MV-4-11 (cell line): Measurements from ENCODE around the gene MED13L.

Source experiments
- DNase-seq: peaks from one replicate; lab custom pipeline; 2025; lab: John Stamatoyannopoulos, UW

MED13L gene

GRCh38 chr12:116276652-116277466 is 634 bp downstream of the MED13L start:
- DNase-seq = peak; percentile 37

- DNase-seq = no peak
These were observed 2.7 kb downstream of the MED13L start for GRCh38 chr12:116274551-116275375.

GRCh38 chr12:116273813-116274550 is 3.5 kb downstream of the MED13L start:
- no peak for DNase-seq

GRCh38 chr12:116267948-116268347 is 9.5 kb downstream of the MED13L start:
- DNase-seq = no peak

- no peak for DNase-seq
These were observed 10.7 kb downstream of the MED13L start for GRCh38 chr12:116266631-116267349.

- no peak for DNase-seq
These were observed 11.3 kb downstream of the MED13L start for GRCh38 chr12:116266168-116266601.

- DNase-seq = peak; percentile 52
These were observed 11.9 kb downstream of the MED13L start for GRCh38 chr12:116265351-116266147.

GRCh38 chr12:116264525-116265070 is 12.9 kb downstream of the MED13L start:
- DNase-seq = no peak

GRCh38 chr12:116263844-116264243 is 13.6 kb downstream of the MED13L start:
- peak; percentile 29 for DNase-seq

GRCh38 chr12:116263431-116263830 is 14.1 kb downstream of the MED13L start:
- no peak for DNase-seq

GRCh38 chr12:116262741-116263140 is 14.8 kb downstream of the MED13L start:
- no peak for DNase-seq

GRCh38 chr12:116261525-116262100 is 15.9 kb downstream of the MED13L start:
- DNase-seq = no peak

GRCh38 chr12:116259800-116260577 is 17.5 kb downstream of the MED13L start:
- DNase-seq = no peak

- no peak for DNase-seq
These were observed 19.7 kb downstream of the MED13L start for GRCh38 chr12:116257826-116258225.

- no peak for DNase-seq
These were observed 20.3 kb downstream of the MED13L start for GRCh38 chr12:116257215-116257614.

- DNase-seq = no peak
These were observed 27.6 kb downstream of the MED13L start for GRCh38 chr12:116249938-116250337.

GRCh38 chr12:116248930-116249329 is 28.6 kb downstream of the MED13L start:
- no peak for DNase-seq

- no peak for DNase-seq
These were observed 29.1 kb downstream of the MED13L start for GRCh38 chr12:116248433-116248832.

GRCh38 chr12:116247377-116247776 is 30.1 kb downstream of the MED13L start:
- no peak for DNase-seq
